HepG2 (cell line): ENCODE results near the gene ODC1. TPM values are rescaled to one million over a fixed set of nuclear protein-coding genes. Genes with fewer than 3 reads are reported as not detected.
A peak's percentile ranks its signal among the peaks of the same experiment; 100 is the strongest.

ENCODE experiments used
- HNRNPH1 ChIP-seq: fragments of 200-400 bp; formaldehyde crosslinking; optimal IDR thresholded peaks from 2 replicates; pipeline ENCODE3; 2017; ENCODE audit warnings: mild to moderate bottlenecking, low read depth, low read length
- NFYC ChIP-seq: IDR thresholded peaks from 2 replicates; pipeline ENCODE4 v1.6.1; 2016; ENCODE audit warnings: missing genetic modification reagents, missing compliant biosample characterization
- POLR2G ChIP-seq: fragments of 200-400 bp; formaldehyde crosslinking; IDR thresholded peaks from 2 replicates; pipeline ENCODE4 v1.6.1; 2018; ENCODE audit warnings: mild to moderate bottlenecking, low read depth, low read length, moderate library complexity
- RCOR2 ChIP-seq: IDR thresholded peaks from 2 replicates; pipeline ENCODE4 v1.6.1; 2016; ENCODE audit warnings: missing biosample characterization, missing genetic modification reagents
- XRCC5 ChIP-seq: fragments of 200-400 bp; formaldehyde crosslinking; optimal IDR thresholded peaks from 2 replicates; pipeline ENCODE3; 2017; ENCODE audit warnings: mild to moderate bottlenecking, low read length
- ZNF205 ChIP-seq: IDR thresholded peaks from 2 replicates; pipeline ENCODE4 v1.6.1; 2018; ENCODE audit warnings: missing biosample characterization, missing genetic modification reagents
- polyA plus RNA-seq, 8 experiments: library from polyadenylated mRNA; depleted of rRNA in 3 of 8; stranded (reverse) in 7 of 8; unstranded in 1 of 8; fragments of >200 nt; fragmentation: Illumina TruSeq in 4 of 8; extraction: Trizol in 4 of 8; gene quantifications; 2 replicates each; pipeline versions ENCODE4 v1.2.1 to v1.2.3, GENCODE V29; 2011 to 2016; ENCODE audit warnings: low read depth in 4 of 8, missing spikeins in 1 of 8, mixed read lengths in 1 of 8; ENCODE audit not compliant: insufficient read depth in 1 of 8
- total RNA-seq, 5 experiments: library from RNA; depleted of rRNA; stranded (reverse); fragments of >200 nt; fragmentation: Illumina TruSeq; extraction: Trizol; gene quantifications; 2 replicates each; pipeline ENCODE4 v1.2.3, GENCODE V29; 2016; ENCODE audit warnings: low read depth in 1 of 5
- TF ChIP-seq, protein P1 (sequence below): IDR thresholded peaks from 2 replicates; pipeline ENCODE4 v1.6.1; 2016; ENCODE audit warnings: missing compliant biosample characterization, missing genetic modification reagents, borderline replicate concordance
- TF ChIP-seq, protein P2 (sequence below): sonication (generic); IDR thresholded peaks from 2 replicates; pipeline ENCODE4 v1.6.1; 2016; ENCODE audit warnings: low read depth, borderline replicate concordance
- TF ChIP-seq, protein P3 (sequence below): sonication (generic); formaldehyde crosslinking; IDR thresholded peaks from 2 replicates; pipeline ENCODE4 v1.5.1; 2020; ENCODE audit warnings: missing genetic modification reagents, mild to moderate bottlenecking, borderline replicate concordance

The ODC1 gene
- total and polyA plus RNA-seq, 2 of the 13 experiments (the other 11 are each of a cell fraction or from before 2014, with no cell fraction given) = 142 to 371 TPM

DNA sequence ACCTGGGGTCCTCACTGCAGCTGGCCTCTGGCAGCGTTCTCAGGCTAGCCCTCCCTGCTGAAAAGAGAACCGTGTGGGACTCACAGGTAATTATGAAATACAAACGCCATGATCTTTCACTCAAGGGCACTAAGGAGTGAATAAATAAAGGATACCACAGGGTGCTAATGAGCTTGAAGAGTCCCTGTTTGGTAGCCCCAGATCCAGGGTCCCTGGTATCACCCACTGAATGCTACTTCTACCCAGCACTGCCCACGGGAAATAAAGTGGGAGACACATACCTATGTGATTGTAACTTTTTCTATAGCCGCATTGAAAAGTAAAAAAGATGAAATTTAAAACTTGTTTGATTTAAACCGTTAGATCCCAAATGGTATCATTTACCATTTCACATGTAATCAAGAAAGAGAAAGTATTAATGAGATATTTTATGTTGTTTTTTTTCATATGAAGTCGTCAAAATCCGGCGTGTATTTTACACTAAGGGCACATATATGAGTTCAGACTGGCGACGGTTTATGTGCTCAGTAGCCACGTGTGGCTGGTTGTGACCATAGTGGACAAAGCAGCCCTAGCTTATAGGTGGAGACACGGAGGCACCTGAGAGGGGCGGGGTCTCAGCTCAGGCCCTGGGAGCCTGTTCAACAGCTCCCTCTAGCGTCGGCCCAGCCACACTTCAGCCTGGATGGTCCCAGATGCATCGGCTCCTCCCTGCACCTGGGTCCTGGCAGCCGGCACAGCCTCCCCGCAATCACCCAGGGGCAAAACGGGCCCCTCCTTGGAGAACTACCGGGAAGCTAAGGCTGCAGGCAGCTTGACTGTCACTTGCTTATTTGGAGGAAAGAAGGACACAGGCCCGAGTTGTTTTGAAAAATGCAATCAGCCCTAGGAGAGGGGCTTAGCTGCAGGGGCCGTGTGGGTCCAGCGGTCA, 39.2 kb downstream of the ODC1 start (continued):
- TF ChIP-seq, protein P1, sequence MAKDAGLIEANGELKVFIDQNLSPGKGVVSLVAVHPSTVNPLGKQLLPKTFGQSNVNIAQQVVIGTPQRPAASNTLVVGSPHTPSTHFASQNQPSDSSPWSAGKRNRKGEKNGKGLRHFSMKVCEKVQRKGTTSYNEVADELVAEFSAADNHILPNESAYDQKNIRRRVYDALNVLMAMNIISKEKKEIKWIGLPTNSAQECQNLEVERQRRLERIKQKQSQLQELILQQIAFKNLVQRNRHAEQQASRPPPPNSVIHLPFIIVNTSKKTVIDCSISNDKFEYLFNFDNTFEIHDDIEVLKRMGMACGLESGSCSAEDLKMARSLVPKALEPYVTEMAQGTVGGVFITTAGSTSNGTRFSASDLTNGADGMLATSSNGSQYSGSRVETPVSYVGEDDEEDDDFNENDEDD = peak; percentile 34; the same call in 1 of the 2 replicates
- TF ChIP-seq XRCC5 (peak; percentile 93), POLR2G (no peak), ZNF205 (CRISPR knock-in tag) (peak; percentile 72; the same call in 1 of the 2 replicates), NFYC (CRISPR knock-in tag) (no peak), HNRNPH1 (no peak), RCOR2 (CRISPR knock-in tag) (no peak)
- TF ChIP-seq, protein P2, sequence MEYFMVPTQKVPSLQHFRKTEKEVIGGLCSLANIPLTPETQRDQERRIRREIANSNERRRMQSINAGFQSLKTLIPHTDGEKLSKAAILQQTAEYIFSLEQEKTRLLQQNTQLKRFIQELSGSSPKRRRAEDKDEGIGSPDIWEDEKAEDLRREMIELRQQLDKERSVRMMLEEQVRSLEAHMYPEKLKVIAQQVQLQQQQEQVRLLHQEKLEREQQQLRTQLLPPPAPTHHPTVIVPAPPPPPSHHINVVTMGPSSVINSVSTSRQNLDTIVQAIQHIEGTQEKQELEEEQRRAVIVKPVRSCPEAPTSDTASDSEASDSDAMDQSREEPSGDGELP = peak; percentile 74; the same call in 1 of the 2 replicates
- TF ChIP-seq, protein P3, sequence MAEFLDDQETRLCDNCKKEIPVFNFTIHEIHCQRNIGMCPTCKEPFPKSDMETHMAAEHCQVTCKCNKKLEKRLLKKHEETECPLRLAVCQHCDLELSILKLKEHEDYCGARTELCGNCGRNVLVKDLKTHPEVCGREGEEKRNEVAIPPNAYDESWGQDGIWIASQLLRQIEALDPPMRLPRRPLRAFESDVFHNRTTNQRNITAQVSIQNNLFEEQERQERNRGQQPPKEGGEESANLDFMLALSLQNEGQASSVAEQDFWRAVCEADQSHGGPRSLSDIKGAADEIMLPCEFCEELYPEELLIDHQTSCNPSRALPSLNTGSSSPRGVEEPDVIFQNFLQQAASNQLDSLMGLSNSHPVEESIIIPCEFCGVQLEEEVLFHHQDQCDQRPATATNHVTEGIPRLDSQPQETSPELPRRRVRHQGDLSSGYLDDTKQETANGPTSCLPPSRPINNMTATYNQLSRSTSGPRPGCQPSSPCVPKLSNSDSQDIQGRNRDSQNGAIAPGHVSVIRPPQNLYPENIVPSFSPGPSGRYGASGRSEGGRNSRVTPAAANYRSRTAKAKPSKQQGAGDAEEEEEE (CRISPR knock-in tag) = no peak
